ENCODE data around the gene TNS4.
A peak's percentile ranks its signal among the peaks of the same experiment; 100 is the strongest.

The TNS4 gene

GRCh38 chr17:40516581-40517285, 15.3 kb upstream of the TNS4 start:
- no peak overlapping the region for H3K4me3 Mint-ChIP-seq
- H3K27ac Mint-ChIP-seq = peak overlapping the region in 1 of 3 experiments; percentile 14
- H3K36me3 Mint-ChIP-seq (ENCODE audit: low read depth) = no peaks in the 10 kb centered on the region
- TF ChIP-seq CTCF (IDR thresholded peaks at IDR 0.05; ENCODE audit: unreplicated experiment in 3 of 3) = no peak
- peaks cover 15% of the 10 kb centered on the region for H3K27me3 Mint-ChIP-seq (ENCODE audit: low read depth)
- peaks cover 11% of the 10 kb centered on the region for H3K4me1 Mint-ChIP-seq
- no peaks in the 10 kb centered on the region for H3K9me3 Mint-ChIP-seq

GRCh38 chr17:40515491-40516041, 14.1 kb upstream of the TNS4 start:
- TF ChIP-seq CTCF (IDR thresholded peaks at IDR 0.05; ENCODE audit: unreplicated experiment in 3 of 3) = no peak
- peaks cover 15% of the 10 kb centered on the region for H3K27me3 Mint-ChIP-seq (ENCODE audit: low read depth)
- no peaks in the 10 kb centered on the region for H3K9me3 Mint-ChIP-seq
- no peaks in the 10 kb centered on the region for H3K36me3 Mint-ChIP-seq (ENCODE audit: low read depth)
- H3K27ac Mint-ChIP-seq = no peak overlapping the region
- H3K4me1 Mint-ChIP-seq = peaks cover 19% of the 10 kb centered on the region
- H3K4me3 Mint-ChIP-seq = no peak overlapping the region

GRCh38 chr17:40515011-40515410, 13.6 kb upstream of the TNS4 start:
- H3K4me3 Mint-ChIP-seq = no peak overlapping the region
- H3K9me3 Mint-ChIP-seq = no peaks in the 10 kb centered on the region
- H3K36me3 Mint-ChIP-seq (ENCODE audit: low read depth) = no peaks in the 10 kb centered on the region
- TF ChIP-seq CTCF (IDR thresholded peaks at IDR 0.05; ENCODE audit: unreplicated experiment in 3 of 3) = no peak
- H3K4me1 Mint-ChIP-seq = peaks cover 23% of the 10 kb centered on the region
- H3K27me3 Mint-ChIP-seq (ENCODE audit: low read depth) = peaks cover 15% of the 10 kb centered on the region
- no peak overlapping the region for H3K27ac Mint-ChIP-seq

DNA sequence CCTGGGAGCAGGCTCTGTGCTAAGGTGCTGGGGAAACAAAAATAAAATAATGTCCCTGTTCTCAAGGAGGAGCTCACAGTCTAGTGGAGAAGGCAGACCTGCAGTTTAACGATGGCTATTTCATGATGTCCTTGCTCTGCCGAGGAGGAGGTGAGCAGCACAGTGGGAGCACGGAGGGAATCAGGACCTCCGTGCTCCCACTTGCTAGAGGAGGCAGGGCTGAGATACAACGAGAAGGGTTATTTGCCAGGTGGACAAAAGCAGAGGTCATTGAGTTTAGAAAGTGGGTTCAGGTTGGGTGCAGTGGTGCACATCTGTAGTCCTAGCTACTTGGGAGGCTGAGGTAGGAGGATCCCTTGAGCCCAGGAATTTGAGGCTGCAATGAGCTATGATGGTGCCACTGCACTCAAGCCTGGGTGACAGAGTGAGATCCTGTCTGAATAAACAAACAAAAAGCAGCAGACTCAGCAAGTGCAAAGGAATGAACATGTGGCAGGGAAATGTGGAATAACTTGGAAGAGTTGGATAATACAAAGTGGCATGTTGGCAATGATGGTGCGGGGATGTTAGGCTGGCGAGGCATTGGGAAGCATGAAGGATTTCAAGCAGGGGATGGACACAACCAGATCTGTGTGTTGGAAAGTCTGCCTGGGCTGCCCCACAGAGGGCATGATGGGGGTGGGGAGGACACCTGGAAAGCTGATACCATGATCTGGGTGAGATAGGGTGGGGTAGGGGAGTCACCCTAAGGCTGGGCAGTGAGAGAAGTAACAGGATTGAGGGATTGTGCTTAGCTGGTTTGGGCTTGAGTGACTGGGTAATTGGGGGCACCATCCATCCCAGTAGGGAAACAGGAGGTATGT, 12.8 kb upstream of the TNS4 start:
- Mint-ChIP-seq H3K9me3 (no peaks in the 10 kb centered on the region), H3K4me1 (peaks cover 23% of the 10 kb centered on the region), H3K36me3 (ENCODE audit: low read depth) (no peaks in the 10 kb centered on the region), H3K4me3 (no peak overlapping the region), H3K27me3 (ENCODE audit: low read depth) (peaks cover 15% of the 10 kb centered on the region), H3K27ac (no peak overlapping the region)
- TF ChIP-seq CTCF (IDR thresholded peaks at IDR 0.05; ENCODE audit: unreplicated experiment in 3 of 3) = no peak

GRCh38 chr17:40511667-40512220, 10.3 kb upstream of the TNS4 start:
- no peaks in the 10 kb centered on the region for H3K9me3 Mint-ChIP-seq
- peak overlapping the region in 1 of 3 experiments; percentile 23 for H3K4me3 Mint-ChIP-seq
- no peak for TF ChIP-seq CTCF (IDR thresholded peaks at IDR 0.05; ENCODE audit: unreplicated experiment in 3 of 3)

More at GRCh38 chr17:40511667-40512220, 10.3 kb upstream of the TNS4 start:
- peaks cover 33% of the 10 kb centered on the region for H3K4me1 Mint-ChIP-seq
- H3K36me3 Mint-ChIP-seq (ENCODE audit: low read depth) = no peaks in the 10 kb centered on the region
- peaks cover 9% of the 10 kb centered on the region for H3K27me3 Mint-ChIP-seq (ENCODE audit: low read depth)
- peak overlapping the region; percentile 19 to 44 (median 24) for H3K27ac Mint-ChIP-seq

Measured in nephron (organoid).